ENCODE data around the gene DDX31. TPM values are rescaled to one million over a fixed set of nuclear protein-coding genes. Genes with fewer than 3 reads are reported as not detected.

The DDX31 gene
- total RNA-seq, 4 donors from 2014 or later, result 33.4 to 44.1 (median 36.0) TPM

DNA sequence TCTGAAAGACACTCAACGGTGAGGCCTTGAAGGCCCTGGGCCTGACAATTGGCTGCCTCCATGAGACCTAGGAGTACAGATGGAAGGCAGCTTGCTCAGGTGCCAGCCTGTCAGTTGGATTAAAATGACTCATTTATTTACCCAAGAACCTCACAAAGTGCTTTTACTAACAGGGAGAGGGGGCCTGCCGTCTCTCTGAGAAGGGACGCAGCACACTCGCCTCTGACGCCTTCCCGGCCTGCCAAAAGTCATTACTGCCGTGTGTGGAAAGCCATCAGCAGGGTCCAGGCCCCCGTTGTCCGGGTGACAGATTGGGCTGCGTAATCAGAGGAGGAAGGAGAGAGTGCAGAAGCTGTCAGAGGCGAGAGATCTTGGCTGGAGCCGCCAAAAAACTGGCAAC lies 32.4 kb downstream of the DDX31 start:
- Histone ChIP-seq H3K27ac (no peak overlapping the region), H3K36me3 (peaks cover 27 to 42% of the 10 kb centered on the region in 2 donors), H3K9me3 (no peaks in the 10 kb centered on the region), H3K4me1 (no peaks in the 10 kb centered on the region), H3K27me3 (no peaks in the 10 kb centered on the region), H3K4me3 (replicated peaks in 1 of 3) (no peak overlapping the region)
- WGBS, 2 donors, result 84 to 89% methylated on average over 12 of the region's 12 CpGs
- DNase-seq, result no peak
- TF ChIP-seq, protein P1, sequence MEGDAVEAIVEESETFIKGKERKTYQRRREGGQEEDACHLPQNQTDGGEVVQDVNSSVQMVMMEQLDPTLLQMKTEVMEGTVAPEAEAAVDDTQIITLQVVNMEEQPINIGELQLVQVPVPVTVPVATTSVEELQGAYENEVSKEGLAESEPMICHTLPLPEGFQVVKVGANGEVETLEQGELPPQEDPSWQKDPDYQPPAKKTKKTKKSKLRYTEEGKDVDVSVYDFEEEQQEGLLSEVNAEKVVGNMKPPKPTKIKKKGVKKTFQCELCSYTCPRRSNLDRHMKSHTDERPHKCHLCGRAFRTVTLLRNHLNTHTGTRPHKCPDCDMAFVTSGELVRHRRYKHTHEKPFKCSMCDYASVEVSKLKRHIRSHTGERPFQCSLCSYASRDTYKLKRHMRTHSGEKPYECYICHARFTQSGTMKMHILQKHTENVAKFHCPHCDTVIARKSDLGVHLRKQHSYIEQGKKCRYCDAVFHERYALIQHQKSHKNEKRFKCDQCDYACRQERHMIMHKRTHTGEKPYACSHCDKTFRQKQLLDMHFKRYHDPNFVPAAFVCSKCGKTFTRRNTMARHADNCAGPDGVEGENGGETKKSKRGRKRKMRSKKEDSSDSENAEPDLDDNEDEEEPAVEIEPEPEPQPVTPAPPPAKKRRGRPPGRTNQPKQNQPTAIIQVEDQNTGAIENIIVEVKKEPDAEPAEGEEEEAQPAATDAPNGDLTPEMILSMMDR (IDR thresholded peaks at IDR 0.05), result no peak
- no peak for TF ChIP-seq POLR2A (IDR thresholded peaks at IDR 0.05)
- intact Hi-C loops (cut with DNase I), result no loop called here

DNA sequence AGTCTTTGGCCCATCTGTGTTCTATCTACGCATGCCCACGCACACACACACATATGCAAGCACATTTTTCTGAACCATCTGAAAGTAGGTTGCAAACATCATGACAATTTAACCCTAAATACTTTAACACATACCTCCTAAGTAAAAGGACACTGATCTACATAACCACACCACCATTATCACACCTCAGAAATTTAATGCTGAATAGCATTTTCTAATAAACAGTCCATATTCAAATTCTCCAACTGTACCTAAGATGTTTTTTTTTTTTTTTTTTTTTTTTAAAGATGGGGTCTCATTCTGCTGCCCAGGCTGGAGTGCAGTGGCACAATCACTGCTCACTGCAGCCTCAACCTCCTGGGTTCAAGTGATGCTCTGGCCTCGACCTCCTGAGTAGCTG lies 35.5 kb downstream of the DDX31 start:
- Histone ChIP-seq H3K9me3 (no peaks in the 10 kb centered on the region), H3K4me1 (no peaks in the 10 kb centered on the region), H3K27ac (no peak overlapping the region), H3K4me3 (replicated peaks in 1 of 3) (no peak overlapping the region), H3K27me3 (no peaks in the 10 kb centered on the region), H3K36me3 (peaks cover 30 to 32% of the 10 kb centered on the region in 2 donors)
- TF ChIP-seq, protein P1 (IDR thresholded peaks at IDR 0.05), result no peak
- TF ChIP-seq POLR2A (IDR thresholded peaks at IDR 0.05), result no peak
- intact Hi-C loops (cut with DNase I), result no loop called here
- WGBS, 2 donors, result 95 to 98% methylated on average over 3 of the region's 3 CpGs
- DNase-seq, result no peak

DNA sequence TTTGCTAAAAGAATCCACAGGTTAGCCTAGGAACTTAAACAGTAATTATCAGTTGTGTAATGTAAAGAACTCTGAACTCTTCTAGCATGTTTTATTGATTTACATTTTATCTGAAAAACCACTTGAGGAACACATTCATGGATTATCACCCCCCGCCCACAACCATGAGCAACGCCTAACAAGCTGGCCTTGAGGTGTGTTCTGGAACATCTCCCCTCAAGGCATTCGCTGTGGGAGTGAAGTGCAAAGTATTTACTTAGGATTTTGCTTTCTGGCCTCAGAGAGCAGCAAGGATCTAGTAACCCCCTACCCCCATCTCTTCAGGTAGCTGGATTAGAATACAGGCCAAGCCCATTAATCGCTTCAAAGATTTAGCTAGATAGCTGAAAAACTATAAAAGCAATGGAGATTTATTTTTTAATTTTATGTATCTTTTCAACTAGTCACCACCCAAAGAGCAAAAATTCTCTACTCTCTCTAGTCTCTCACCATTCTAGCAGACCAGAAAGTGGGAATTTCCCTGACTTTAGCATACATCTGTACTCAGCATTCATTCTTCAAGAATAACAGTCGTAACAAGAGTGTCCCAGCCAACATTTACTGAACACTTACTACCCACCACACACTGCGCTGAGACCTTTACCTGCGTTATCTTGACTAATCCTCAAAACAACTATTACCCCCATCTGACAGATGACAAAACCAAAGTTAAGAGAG lies 37.2 kb downstream of the DDX31 start:
- Histone ChIP-seq H3K27me3 (no peaks in the 10 kb centered on the region), H3K36me3 (peaks cover 29 to 33% of the 10 kb centered on the region in 2 donors), H3K27ac (no peak overlapping the region), H3K9me3 (no peaks in the 10 kb centered on the region), H3K4me1 (no peaks in the 10 kb centered on the region), H3K4me3 (replicated peaks in 1 of 3) (no peak overlapping the region)
- TF ChIP-seq, protein P1 (IDR thresholded peaks at IDR 0.05), result no peak
- no peak for TF ChIP-seq POLR2A (IDR thresholded peaks at IDR 0.05)
- intact Hi-C loops (cut with DNase I), result no loop called here
- no peak for DNase-seq
- 94 to 97% methylated on average over 7 of the region's 7 CpGs for WGBS, 2 donors

DNA sequence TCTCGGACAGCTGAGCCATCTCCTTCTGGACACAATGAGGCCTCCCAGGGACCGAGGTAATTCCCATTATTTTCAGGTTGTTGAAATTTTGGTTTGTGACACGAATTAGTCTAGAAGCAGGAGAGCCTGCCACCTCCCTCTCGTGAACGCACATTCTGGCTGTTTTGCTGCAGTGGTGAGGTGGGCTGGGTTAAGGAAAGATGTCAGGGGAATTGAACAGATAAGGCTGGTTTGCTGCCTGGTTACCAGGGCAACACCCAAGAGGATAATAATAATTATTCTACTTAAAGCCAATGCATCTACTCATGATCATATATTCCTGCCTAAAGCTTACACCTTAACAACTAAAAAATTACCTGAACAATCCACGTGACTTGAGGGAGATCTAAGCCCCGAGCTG lies 38.1 kb downstream of the DDX31 start:
- no peak overlapping the region for H3K27ac ChIP-seq
- H3K27me3 ChIP-seq, result no peaks in the 10 kb centered on the region
- no peak for TF ChIP-seq POLR2A (IDR thresholded peaks at IDR 0.05)
- TF ChIP-seq, protein P1 (IDR thresholded peaks at IDR 0.05), result no peak
- H3K4me1 ChIP-seq, result no peaks in the 10 kb centered on the region
- H3K9me3 ChIP-seq, result no peaks in the 10 kb centered on the region
- 86 to 94% methylated on average over 7 of the region's 7 CpGs for WGBS, 2 donors
- H3K36me3 ChIP-seq, result peaks cover 31 to 33% of the 10 kb centered on the region in 2 donors
- intact Hi-C loops (cut with DNase I), result no loop called here
- no peak overlapping the region for H3K4me3 ChIP-seq (replicated peaks in 1 of 3)
- DNase-seq, result no peak

DNA sequence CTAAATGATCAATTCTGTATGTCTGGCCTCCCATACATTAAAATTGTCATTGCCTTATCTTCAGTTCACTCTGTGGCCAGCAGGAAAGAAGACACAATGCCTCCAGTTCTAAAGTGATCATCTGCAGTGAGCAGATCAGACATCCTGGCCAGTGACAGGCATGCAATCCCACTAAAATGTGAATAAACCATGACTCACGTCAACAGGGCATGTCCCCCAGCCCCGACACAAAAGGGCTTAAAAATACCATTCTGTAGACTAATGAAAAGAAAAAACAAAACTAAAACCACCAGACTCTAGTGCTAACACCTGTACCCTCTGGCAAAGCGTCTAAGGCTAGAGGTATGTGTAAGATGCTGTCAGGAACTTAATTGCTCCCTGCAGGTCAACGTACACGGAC lies 38.5 kb downstream of the DDX31 start:
- H3K4me3 ChIP-seq (replicated peaks in 1 of 3), result no peak overlapping the region
- intact Hi-C loops (cut with DNase I), result no loop called here
- no peaks in the 10 kb centered on the region for H3K4me1 ChIP-seq
- TF ChIP-seq, protein P1 (IDR thresholded peaks at IDR 0.05), result no peak
- no peak for TF ChIP-seq POLR2A (IDR thresholded peaks at IDR 0.05)
- H3K27me3 ChIP-seq, result no peaks in the 10 kb centered on the region
- peaks cover 34 to 35% of the 10 kb centered on the region in 2 donors for H3K36me3 ChIP-seq
- WGBS, 2 donors, result 95 to 97% methylated on average over 5 of the region's 5 CpGs
- no peak for DNase-seq
- no peaks in the 10 kb centered on the region for H3K9me3 ChIP-seq
- no peak overlapping the region for H3K27ac ChIP-seq

Data from thyroid gland (tissue), 4 donors.